Activated CD4-positive, alpha-beta memory T cell treated with anti-CD3 and anti-CD28 coated beads, Interleukin-2, amount 10 ng/mL, durations not matched to agents 7 days and 5 days (primary cell): ENCODE measurements around the gene ABCC2. TPM values are rescaled to one million over a fixed set of nuclear protein-coding genes. Genes with fewer than 3 reads are reported as not detected.

Source experiments
- total RNA-seq, 2 experiments: library from RNA; stranded (reverse); gene quantifications; one replicate each; pipeline ENCODE4 v1.2.3, GENCODE V29; 2021

Gene ABCC2
- total RNA-seq, 2 experiments from 2014 or later = 0.73 to 0.95 TPM

Other genes starting within 250 kb of the ABCC2 start
- gene NKX2-3, start 249.7 kb upstream of the ABCC2 start, total RNA-seq = not detected
- gene SLC25A28, start 162.2 kb upstream of the ABCC2 start, total RNA-seq = 10 to 100 TPM; 66.7 to 67.9 TPM
- 1 to 10 TPM; 4.1 to 4.3 TPM for gene ENTPD7, start 123.1 kb upstream of the ABCC2 start, total RNA-seq
- gene COX15, start 50.5 kb upstream of the ABCC2 start, total RNA-seq = 10 to 100 TPM; 38.5 to 39.0 TPM
- 10 to 100 TPM; 25.6 to 28.2 TPM for gene CUTC, start 50.4 kb upstream of the ABCC2 start, total RNA-seq
- gene DNMBP, start 227.3 kb downstream of the ABCC2 start, total RNA-seq = 1 to 10 TPM; 4.8 to 5.1 TPM